NCI-H1417 treated with DMSO at 0.1 percent for 48 hours (cell line): Measurements from ENCODE around the gene ELK3.

ENCODE experiments used
- DNase-seq: peaks from one replicate; lab custom pipeline; 2025; lab: John Stamatoyannopoulos, UW

The ELK3 gene

GRCh38 chr12:96193725-96194575, at the start of gene ELK3:
ELK3 (plus strand) TSS chr12:96194375.
- no peak for DNase-seq

GRCh38 chr12:96146747-96147146, 47.4 kb upstream of the ELK3 start:
- DNase-seq = no peak

GRCh38 chr12:96150442-96150841, 43.7 kb upstream of the ELK3 start:
- DNase-seq = no peak

- no peak for DNase-seq
These were observed 42.0 kb upstream of the ELK3 start for GRCh38 chr12:96152164-96152563.

- no peak for DNase-seq
These were observed 40.9 kb upstream of the ELK3 start for GRCh38 chr12:96153131-96153725.

GRCh38 chr12:96155181-96155580, 39.0 kb upstream of the ELK3 start:
- DNase-seq = no peak

GRCh38 chr12:96155781-96156180, 38.4 kb upstream of the ELK3 start:
- no peak for DNase-seq

- DNase-seq = no peak
These were observed 38.0 kb upstream of the ELK3 start for GRCh38 chr12:96156211-96156610.

- no peak for DNase-seq
These were observed 36.7 kb upstream of the ELK3 start for GRCh38 chr12:96157427-96157826.

- DNase-seq = no peak
These were observed 29.0 kb upstream of the ELK3 start for GRCh38 chr12:96164951-96165811.

- DNase-seq = no peak
These were observed 27.4 kb upstream of the ELK3 start for GRCh38 chr12:96166765-96167164.

GRCh38 chr12:96167492-96167891, 26.7 kb upstream of the ELK3 start:
- no peak for DNase-seq

- no peak for DNase-seq
These were observed 23.8 kb upstream of the ELK3 start for GRCh38 chr12:96170328-96170727.

- DNase-seq = no peak
These were observed 23.4 kb upstream of the ELK3 start for GRCh38 chr12:96170762-96171161.

GRCh38 chr12:96171905-96172304, 22.3 kb upstream of the ELK3 start:
- DNase-seq = no peak

- no peak for DNase-seq
These were observed 21.2 kb upstream of the ELK3 start for GRCh38 chr12:96172981-96173380.

- no peak for DNase-seq
These were observed 17.6 kb upstream of the ELK3 start for GRCh38 chr12:96176575-96176974.

GRCh38 chr12:96177013-96177412, 17.2 kb upstream of the ELK3 start:
- no peak for DNase-seq

GRCh38 chr12:96183734-96184370, 10.3 kb upstream of the ELK3 start:
- no peak for DNase-seq

GRCh38 chr12:96185914-96186313, 8.3 kb upstream of the ELK3 start:
- no peak for DNase-seq

GRCh38 chr12:96186607-96187301, 7.4 kb upstream of the ELK3 start:
- no peak for DNase-seq

GRCh38 chr12:96187956-96188355, 6.2 kb upstream of the ELK3 start:
- DNase-seq = no peak
